GM18520 (cell line): ENCODE data around the gene NKD1.
"Not testable (repeated sequence)": the region's sequence is repeated elsewhere in the genome, so short reads cannot be mapped to it uniquely, and the experiment has no call there.

Experiments used
- ATAC-seq: cut with Tn5 transposase; IDR thresholded peaks from one replicate; pipeline ENCODE4 v1.9.1; 2021; ENCODE audit not compliant: unreplicated experiment

Gene NKD1

GRCh38 chr16:50536258-50536645, 11.9 kb upstream of the NKD1 start:
- not testable (repeated sequence) for ATAC-seq

DNA sequence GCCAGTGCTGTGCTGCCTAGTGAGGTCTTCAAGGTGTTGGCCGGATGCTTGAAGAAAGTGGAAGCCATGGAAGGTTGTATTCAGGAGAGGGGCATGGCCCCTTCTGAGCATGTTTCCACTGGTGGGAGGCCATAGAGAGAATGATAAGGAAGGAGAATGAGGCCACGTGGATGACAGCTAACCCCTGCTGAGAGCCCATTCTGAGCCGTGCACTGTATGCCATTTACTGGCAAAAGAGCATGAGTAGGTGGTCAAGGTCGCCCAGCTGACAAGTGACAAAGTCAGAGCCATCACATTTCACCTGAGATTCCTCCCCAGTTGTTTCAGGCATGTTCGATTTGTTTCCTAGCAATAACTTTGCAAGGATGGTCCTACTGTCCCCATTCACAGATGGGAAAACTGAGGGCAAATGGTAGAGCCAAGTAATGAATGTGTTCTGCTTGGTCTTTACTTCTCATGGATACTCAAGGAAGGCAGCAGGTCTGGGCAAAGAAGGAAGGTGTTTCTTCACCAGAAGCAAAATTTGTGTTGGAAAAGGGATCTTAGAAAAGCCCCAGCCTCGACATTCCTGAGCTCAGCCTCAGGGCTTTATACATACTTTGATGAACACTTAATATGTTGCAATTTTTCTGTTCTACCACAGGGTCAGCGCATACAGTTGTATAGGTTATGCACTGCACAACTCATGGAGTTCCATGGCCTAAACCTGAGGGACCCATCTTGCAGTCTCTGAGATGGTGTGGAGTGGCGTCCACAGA, 10.5 kb upstream of the NKD1 start:
- no peak for ATAC-seq

DNA sequence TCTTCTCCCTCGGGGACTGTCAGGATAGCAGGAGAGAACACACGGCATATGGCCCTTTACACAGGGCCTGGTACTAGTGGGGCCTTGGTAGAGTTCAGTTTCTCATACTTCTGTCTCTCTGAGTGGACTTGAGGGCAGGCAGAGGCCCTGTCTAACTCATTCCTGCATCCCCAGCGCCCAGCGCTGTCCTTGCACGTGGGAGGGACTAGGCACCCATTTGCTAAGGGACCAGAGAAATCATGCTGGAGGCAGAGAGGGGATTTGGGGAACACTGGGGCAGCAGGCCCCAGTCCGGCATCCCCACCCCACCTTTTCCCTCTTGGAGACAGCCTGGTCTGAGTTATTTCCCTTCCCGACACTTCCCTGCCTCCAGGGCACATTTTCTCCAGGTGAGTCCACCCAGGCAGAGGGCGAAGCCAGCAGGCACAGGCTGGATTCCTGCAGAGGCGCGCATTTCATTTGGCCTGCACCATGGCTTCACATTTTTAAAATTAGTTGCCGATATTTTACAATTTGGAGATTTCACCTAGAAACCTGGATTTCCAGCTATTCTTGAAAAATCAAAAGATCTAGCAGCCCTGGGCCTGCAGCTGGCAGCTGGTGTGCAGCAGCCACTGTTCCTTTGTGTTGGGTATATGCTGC, 9.7 kb upstream of the NKD1 start:
- no peak for ATAC-seq

- no peak for ATAC-seq
These were observed 9.0 kb upstream of the NKD1 start for GRCh38 chr16:50539053-50539695.

GRCh38 chr16:50539822-50540710, 8.1 kb upstream of the NKD1 start:
- ATAC-seq = no peak

GRCh38 chr16:50540711-50541007, 7.5 kb upstream of the NKD1 start:
- ATAC-seq = no peak

GRCh38 chr16:50542703-50543102, 5.5 kb upstream of the NKD1 start:
- no peak for ATAC-seq

DNA sequence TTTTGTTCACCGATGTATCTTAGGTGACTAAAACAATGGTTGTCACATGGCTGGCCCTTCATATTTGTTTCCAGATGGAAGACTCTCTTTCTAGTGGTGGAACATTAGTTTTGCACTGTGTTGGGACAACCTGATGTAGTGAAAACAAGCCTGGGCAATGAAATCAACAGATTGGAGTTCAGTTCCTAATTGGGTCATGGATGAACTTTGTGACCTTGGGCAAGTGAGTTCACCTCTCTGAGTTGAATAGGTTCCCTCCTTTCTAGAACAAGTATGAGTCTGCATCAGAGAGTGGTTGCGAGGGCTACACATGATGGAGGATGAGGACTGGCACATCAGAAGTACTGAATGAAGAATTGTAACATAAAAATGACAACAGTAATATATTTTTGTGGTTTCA, 2.1 kb upstream of the NKD1 start:
- ATAC-seq = no peak

GRCh38 chr16:50547340-50548124, 664 bp upstream of the NKD1 start:
- ATAC-seq = no peak

DNA sequence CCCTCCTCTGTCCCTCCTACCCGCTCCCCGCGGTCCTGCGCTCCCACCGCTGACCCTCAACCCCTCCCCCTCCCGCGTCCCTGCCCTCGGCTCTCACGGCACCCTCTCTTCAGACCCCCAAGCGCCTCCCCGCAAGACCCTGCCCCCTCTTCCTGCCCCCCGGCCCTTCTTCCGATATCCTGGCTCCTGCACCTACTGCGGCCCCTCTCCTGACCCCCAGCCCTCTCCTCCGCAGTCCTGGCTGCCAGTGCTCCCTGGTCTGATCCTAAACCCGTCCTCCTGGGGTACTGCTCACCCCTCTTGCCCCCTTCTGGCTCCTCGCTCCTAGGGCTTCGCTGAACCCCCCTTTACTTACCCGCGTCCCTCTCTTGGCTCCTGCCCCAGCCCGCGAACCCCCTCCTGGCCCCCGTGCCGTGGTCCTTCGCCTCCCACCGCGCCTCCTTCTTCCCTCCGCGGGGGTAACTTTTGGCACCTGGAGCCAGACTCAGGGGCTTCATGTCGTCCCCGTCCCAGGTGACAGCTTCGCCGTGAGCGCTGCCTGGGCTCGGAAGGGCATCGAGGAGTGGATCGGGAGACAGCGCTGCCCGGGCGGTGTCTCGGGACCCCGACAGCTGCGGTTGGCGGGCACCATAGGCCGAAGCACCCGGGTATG, 839 bp downstream of the NKD1 start:
- ATAC-seq = no peak

- ATAC-seq = no peak
These were observed 1.3 kb downstream of the NKD1 start for GRCh38 chr16:50549561-50549915.

GRCh38 chr16:50550035-50550434, 1.8 kb downstream of the NKD1 start:
- ATAC-seq = no peak

DNA sequence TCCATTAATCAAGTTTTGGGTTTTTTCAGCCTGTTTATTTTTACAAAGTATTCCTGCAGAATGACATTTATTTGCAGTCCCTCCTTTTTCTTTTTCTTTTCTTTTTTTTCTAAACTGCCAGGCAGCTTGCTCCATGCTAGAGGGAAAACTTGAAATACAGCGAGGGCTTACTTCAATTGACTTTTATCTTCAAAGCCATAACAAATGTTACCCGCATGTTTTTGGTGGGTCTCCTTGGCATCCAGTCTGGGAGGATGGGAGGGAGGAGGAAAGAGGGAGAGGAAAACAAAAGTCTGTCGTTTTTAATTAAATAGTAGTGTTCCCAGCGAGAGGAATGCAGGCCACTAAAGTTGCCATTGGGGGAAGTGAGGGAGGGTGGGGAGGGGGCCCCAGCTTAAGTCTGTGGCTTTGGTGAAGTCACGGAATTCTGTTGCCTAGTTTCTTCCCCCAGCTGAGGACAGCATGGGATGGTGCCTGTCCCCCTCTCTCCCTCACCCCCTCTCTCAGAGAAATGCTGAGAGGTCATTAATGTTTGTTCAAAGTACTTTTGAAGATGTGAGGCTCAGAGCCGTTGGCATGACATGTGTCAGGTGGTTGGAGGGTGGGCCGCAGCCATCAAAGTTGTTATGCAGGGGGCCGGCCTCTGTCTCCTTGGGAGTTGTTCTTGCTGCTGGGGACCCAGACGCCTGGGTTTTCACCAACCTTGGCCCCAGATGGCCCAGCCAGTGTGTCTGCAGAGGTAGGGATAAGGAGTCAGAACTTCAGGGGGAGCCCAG, 2.9 kb downstream of the NKD1 start:
- no peak for ATAC-seq

DNA sequence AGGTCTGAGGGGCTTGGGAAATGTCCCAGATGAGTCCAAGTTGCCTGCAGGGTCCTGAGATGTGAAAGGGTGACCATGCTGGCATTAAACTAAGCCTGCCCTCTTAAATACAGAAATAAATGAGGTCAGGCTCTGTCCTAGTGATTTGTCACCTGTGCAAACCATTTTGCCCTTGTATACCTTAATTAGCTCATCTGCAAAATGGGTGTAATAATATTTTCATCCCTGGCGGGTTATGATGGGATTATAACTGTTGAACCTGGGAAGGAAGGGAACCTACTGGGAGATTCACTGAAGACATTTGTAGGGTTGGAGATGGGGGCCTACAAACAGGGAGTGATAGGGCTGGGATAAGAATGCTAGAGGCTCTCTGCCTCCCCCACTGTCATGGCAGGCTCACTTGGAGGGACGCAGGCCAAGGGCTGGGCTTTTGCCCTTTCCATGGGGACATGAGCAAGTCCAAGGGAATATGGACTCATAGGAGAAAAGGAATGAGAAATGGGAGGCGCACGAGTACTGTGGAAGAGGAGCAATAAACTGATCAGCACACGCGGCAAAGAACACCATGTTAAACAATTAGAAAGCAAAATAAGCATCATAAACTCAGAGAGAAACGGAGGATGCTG, 4.4 kb downstream of the NKD1 start:
- ATAC-seq = no peak

- no peak for ATAC-seq
These were observed 5.0 kb downstream of the NKD1 start for GRCh38 chr16:50553182-50553710.

GRCh38 chr16:50553731-50554360, 5.7 kb downstream of the NKD1 start:
- ATAC-seq = no peak

- no peak for ATAC-seq
These were observed 7.2 kb downstream of the NKD1 start for GRCh38 chr16:50555269-50555875.
